OCI-LY3 (cell line): ENCODE measurements around the gene PLN.

ENCODE experiments used
- H2AFZ ChIP-seq: fragments of 200-600, 300-600 bp; shearing (Covaris generic); 2 replicates; pipeline ENCODE4 v1.6.0; 2014; ENCODE audit warnings: antibody characterized with exemption, low read depth, low read length
- H3K27ac ChIP-seq: fragments of 200-600, 300-600 bp; sonication (generic); 2 replicates; pipeline ENCODE4 v1.5.1; 2014; ENCODE audit warnings: mild to moderate bottlenecking, low read length, moderate library complexity, mixed read lengths
- H3K27me3 ChIP-seq: fragments of 200-600, 300-600 bp; sonication (generic); 2 replicates; pipeline ENCODE4 v1.6.1; 2014; ENCODE audit warnings: low read depth, low read length, mixed read lengths
- H3K36me3 ChIP-seq: fragments of 200-600, 300-600 bp; sonication (generic); replicated peaks from 2 replicates; pipeline ENCODE3; 2014; ENCODE audit warnings: low read depth, low read length, mixed read lengths
- H3K4me1 ChIP-seq: fragments of 300-600, 200-600 bp; sonication (generic); 2 replicates; pipeline ENCODE4 v1.6.1; 2014; ENCODE audit warnings: low read length, mixed read lengths
- H3K4me2 ChIP-seq: fragments of 200-600, 300-600 bp; sonication (generic); 2 replicates; pipeline ENCODE4 v1.6.1; 2014; ENCODE audit warnings: low read length, mixed read lengths
- H3K4me3 ChIP-seq: fragments of 300-600, 200-600 bp; sonication (generic); 2 replicates; pipeline ENCODE4 v1.5.1; 2014; ENCODE audit warnings: antibody characterized with exemption, mild to moderate bottlenecking, low read length, moderate library complexity
- H3K79me2 ChIP-seq: fragments of 300-600, 200-600 bp; shearing (Covaris generic); 2 replicates; pipeline ENCODE4 v1.6.1; 2014; ENCODE audit warnings: mild to moderate bottlenecking, low read length, mixed read lengths
- H3K9ac ChIP-seq: fragments of 300-600, 200-600 bp; shearing (Covaris generic); 2 replicates; pipeline ENCODE4 v1.6.0; 2014; ENCODE audit warnings: mild to moderate bottlenecking, low read length, moderate library complexity
- H3K9me3 ChIP-seq: fragments of 200-600, 300-600 bp; shearing (Covaris generic); 2 replicates; pipeline ENCODE4 v1.6.1; 2014; ENCODE audit warnings: low read length, mixed read lengths; ENCODE audit not compliant: insufficient read depth
- H4K20me1 ChIP-seq: fragments of 200-600, 300-600 bp; sonication (generic); 2 replicates; pipeline ENCODE4 v1.6.1; 2016; ENCODE audit warnings: low read length, mixed read lengths; ENCODE audit not compliant: insufficient read depth
- CTCF ChIP-seq: fragments of 200-600, 300-600 bp; sonication (generic); IDR thresholded peaks from 2 replicates; pipeline ENCODE4 v1.5.1; 2014; ENCODE audit warnings: antibody characterized with exemption, low read length, low read depth
- EZH2phosphoT487 ChIP-seq: fragments of 200-600 bp; shearing (Covaris generic); IDR thresholded peaks from 2 replicates; pipeline ENCODE4 v1.6.1; 2018; ENCODE audit warnings: antibody characterized with exemption, mixed run types, low read depth

The PLN gene

GRCh38 chr6:118551063-118552053 lies 3.3 kb downstream of the PLN start:
- Histone ChIP-seq H3K4me1 (no peaks in the 10 kb centered on the region), H3K9ac (no peak overlapping the region), H4K20me1 (no peaks in the 10 kb centered on the region), H2AFZ (no peak overlapping the region), H3K27ac (no peak overlapping the region), H3K27me3 (no peaks in the 10 kb centered on the region), H3K79me2 (no peaks in the 10 kb centered on the region), H3K4me3 (no peak overlapping the region), H3K9me3 (no peaks in the 10 kb centered on the region), H3K36me3 (no peaks in the 10 kb centered on the region), H3K4me2 (no peak overlapping the region)
- TF ChIP-seq CTCF, result peak; percentile 59
- TF ChIP-seq EZH2phosphoT487, result no peak

GRCh38 chr6:118553132-118553531 lies 5.0 kb downstream of the PLN start:
- Histone ChIP-seq H3K79me2 (no peaks in the 10 kb centered on the region), H3K4me2 (no peak overlapping the region), H3K4me1 (no peaks in the 10 kb centered on the region), H3K36me3 (no peaks in the 10 kb centered on the region), H4K20me1 (no peaks in the 10 kb centered on the region), H3K9me3 (no peaks in the 10 kb centered on the region), H3K4me3 (no peak overlapping the region), H3K27ac (no peak overlapping the region), H2AFZ (no peak overlapping the region), H3K9ac (no peak overlapping the region), H3K27me3 (no peaks in the 10 kb centered on the region)
- TF ChIP-seq CTCF (no peak), EZH2phosphoT487 (no peak)

- H4K20me1 ChIP-seq, result no peaks in the 10 kb centered on the region
Observed at GRCh38 chr6:118554698-118555097, 6.6 kb downstream of the PLN start.

More at GRCh38 chr6:118554698-118555097, 6.6 kb downstream of the PLN start:
- Histone ChIP-seq H3K4me2 (no peak overlapping the region), H3K36me3 (no peaks in the 10 kb centered on the region), H3K4me3 (no peak overlapping the region), H3K4me1 (no peaks in the 10 kb centered on the region), H3K27ac (no peak overlapping the region), H3K9me3 (no peaks in the 10 kb centered on the region), H3K27me3 (no peaks in the 10 kb centered on the region), H2AFZ (no peak overlapping the region), H3K9ac (no peak overlapping the region), H3K79me2 (no peaks in the 10 kb centered on the region)
- TF ChIP-seq CTCF, result no peak
